Panc1 (cell line): ENCODE measurements around the gene NDE1.

ENCODE experiments used
- CTCF ChIP-seq: fragments of 450-650 bp; IDR thresholded peaks from 2 replicates; pipeline ENCODE4 v1.5.1; 2017; ENCODE audit warnings: mild to moderate bottlenecking
- POLR2AphosphoS5 ChIP-seq: IDR thresholded peaks from 2 replicates; pipeline ENCODE4 v1.6.1; 2012; ENCODE audit warnings: mild to moderate bottlenecking, low read depth, low read length, moderate library complexity
- SIN3A ChIP-seq: IDR thresholded peaks from 2 replicates; pipeline ENCODE4 v1.6.1; 2012; ENCODE audit warnings: low read depth, mild to moderate bottlenecking, low read length, moderate library complexity, borderline replicate concordance; ENCODE audit not compliant: insufficient read depth

GRCh38 chr16:15749985-15750384, 99.9 kb downstream of the NDE1 start:
- TF ChIP-seq CTCF (no peak), POLR2AphosphoS5 (no peak), SIN3A (no peak)
